Prostate gland (tissue), 2 donors: ENCODE results near the gene ADGRD1.

Source experiments
- CTCF ChIP-seq, 4 experiments: fragments of 200-600 bp in 2 of 4; fragments of 450-650 bp in 2 of 4; sonication (generic) in 2 of 4; IDR thresholded peaks; 1 replicate in 3 of 4; 2 replicates in 1 of 4; pipeline ENCODE4 v1.5.1; 2016 to 2019; ENCODE audit warnings: antibody characterized with exemption in 4 of 4, mild to moderate bottlenecking in 2 of 4, moderate library complexity in 2 of 4
- POLR2A ChIP-seq: fragments of 450-650 bp; IDR thresholded peaks from one replicate; pipeline ENCODE4 v1.6.1; 2016; ENCODE audit warnings: antibody characterized with exemption, mild to moderate bottlenecking
- POLR2AphosphoS5 ChIP-seq: sonication (generic); formaldehyde crosslinking; IDR thresholded peaks from one replicate; pipeline ENCODE4 v1.6.1; 2017; ENCODE audit warnings: antibody characterized with exemption

GRCh38 chr12:130960787-130961186 is 7.1 kb downstream of the ADGRD1 start:
- TF ChIP-seq POLR2A (no peak), CTCF (IDR thresholded peaks at IDR 0.05) (no peak), POLR2AphosphoS5 (no peak)
